HepG2 (cell line): ENCODE results near the gene GPR137. TPM values are rescaled to one million over a fixed set of nuclear protein-coding genes. Genes with fewer than 3 reads are reported as not detected.

Experiments used
- ELF3 ChIP-seq: IDR thresholded peaks from 2 replicates; pipeline ENCODE4 v1.6.1; 2016; ENCODE audit warnings: missing genetic modification reagents, missing compliant biosample characterization
- GATAD2A ChIP-seq: IDR thresholded peaks from 2 replicates; pipeline ENCODE4 v1.6.1; 2016
- KDM5B ChIP-seq: sonication (generic); formaldehyde crosslinking; IDR thresholded peaks from 2 replicates; pipeline ENCODE4 v1.4.0; 2020; ENCODE audit warnings: missing genetic modification reagents, mild to moderate bottlenecking, borderline replicate concordance
- MAFG ChIP-seq: sonication (generic); formaldehyde crosslinking; IDR thresholded peaks from 2 replicates; pipeline ENCODE4 v1.5.1; 2020; ENCODE audit warnings: mild to moderate bottlenecking, missing genetic modification reagents
- MED1 ChIP-seq: sonication (generic); formaldehyde crosslinking; IDR thresholded peaks from 2 replicates; pipeline ENCODE4 v1.4.0; 2020; ENCODE audit warnings: missing genetic modification reagents
- NR2C2 ChIP-seq: sonication (generic); formaldehyde crosslinking; IDR thresholded peaks from 2 replicates; pipeline ENCODE4 v1.4.0; 2020; ENCODE audit warnings: missing genetic modification reagents, mild to moderate bottlenecking, moderate library complexity, borderline replicate concordance
- PCBP1 ChIP-seq: fragments of 200-400 bp; formaldehyde crosslinking; IDR thresholded peaks from 2 replicates; pipeline ENCODE4 v1.6.1; 2017; ENCODE audit warnings: mild to moderate bottlenecking, low read depth, low read length, borderline replicate concordance
- PHF20 ChIP-seq: sonication (generic); formaldehyde crosslinking; IDR thresholded peaks from 2 replicates; pipeline ENCODE4 v1.5.0; 2020; ENCODE audit warnings: mild to moderate bottlenecking, missing genetic modification reagents
- PITX1 ChIP-seq: sonication (generic); formaldehyde crosslinking; IDR thresholded peaks from 2 replicates; pipeline ENCODE4 v1.5.1; 2020; ENCODE audit warnings: mild to moderate bottlenecking, missing genetic modification reagents
- POGZ ChIP-seq: sonication (generic); formaldehyde crosslinking; IDR thresholded peaks from 2 replicates; pipeline ENCODE4 v1.4.0; 2020; ENCODE audit warnings: mild to moderate bottlenecking, missing genetic modification reagents
- SP4 ChIP-seq: sonication (generic); formaldehyde crosslinking; IDR thresholded peaks from 2 replicates; pipeline ENCODE4 v1.8.1; 2023; ENCODE audit warnings: mild to moderate bottlenecking, missing genetic modification reagents
- STAG1 ChIP-seq: sonication (generic); formaldehyde crosslinking; IDR thresholded peaks from 2 replicates; pipeline ENCODE4 v1.4.0; 2020; ENCODE audit warnings: missing genetic modification reagents
- SUZ12 ChIP-seq: fragments of 150-350 bp; IDR thresholded peaks from 2 replicates; pipeline ENCODE4 v1.6.1; 2014; ENCODE audit warnings: low read depth, low read length
- TCF7L2 ChIP-seq: IDR thresholded peaks from 2 replicates; pipeline ENCODE4 v1.6.1; 2011; ENCODE audit warnings: mild to moderate bottlenecking, low read depth, low read length, moderate library complexity
- ZKSCAN8 ChIP-seq: IDR thresholded peaks from 2 replicates; pipeline ENCODE4 v1.6.1; 2016; ENCODE audit warnings: borderline replicate concordance, missing genetic modification reagents, missing compliant biosample characterization
- ZNF550 ChIP-seq: sonication (generic); formaldehyde crosslinking; IDR thresholded peaks from 2 replicates; pipeline ENCODE4 v1.4.0; 2020; ENCODE audit warnings: mild to moderate bottlenecking, missing genetic modification reagents, borderline replicate concordance
- ZNF615 ChIP-seq: sonication (generic); formaldehyde crosslinking; IDR thresholded peaks from 2 replicates; pipeline ENCODE4 v1.5.0; 2020; ENCODE audit warnings: mild to moderate bottlenecking, missing genetic modification reagents, borderline replicate concordance
- ZNF660 ChIP-seq: sonication (generic); formaldehyde crosslinking; IDR thresholded peaks from 2 replicates; pipeline ENCODE4 v1.5.1; 2020; ENCODE audit warnings: mild to moderate bottlenecking, low read depth, missing genetic modification reagents, borderline replicate concordance
- ZNF713 ChIP-seq: sonication (generic); formaldehyde crosslinking; IDR thresholded peaks from 2 replicates; pipeline ENCODE4 v1.4.0; 2020; ENCODE audit warnings: mild to moderate bottlenecking, missing genetic modification reagents
- ZNF850 ChIP-seq: sonication (generic); formaldehyde crosslinking; conservative IDR thresholded peaks from 2 replicates; pipeline ENCODE4 v1.9.0; 2021; ENCODE audit warnings: mild to moderate bottlenecking, missing genetic modification reagents
- polyA plus RNA-seq, 8 experiments: library from polyadenylated mRNA; depleted of rRNA in 3 of 8; stranded (reverse) in 7 of 8; unstranded in 1 of 8; fragments of >200 nt; fragmentation: Illumina TruSeq in 4 of 8; extraction: Trizol in 4 of 8; gene quantifications; 2 replicates each; pipeline versions ENCODE4 v1.2.1 to v1.2.3, GENCODE V29; 2011 to 2016; ENCODE audit warnings: low read depth in 4 of 8, missing spikeins in 1 of 8, mixed read lengths in 1 of 8; ENCODE audit not compliant: insufficient read depth in 1 of 8
- total RNA-seq, 5 experiments: library from RNA; depleted of rRNA; stranded (reverse); fragments of >200 nt; fragmentation: Illumina TruSeq; extraction: Trizol; gene quantifications; 2 replicates each; pipeline ENCODE4 v1.2.3, GENCODE V29; 2016; ENCODE audit warnings: low read depth in 1 of 5
- TF ChIP-seq, protein P1 (sequence below): sonication (generic); formaldehyde crosslinking; IDR thresholded peaks from 2 replicates; pipeline ENCODE4 v1.8.1; 2023; ENCODE audit warnings: mild to moderate bottlenecking, missing genetic modification reagents
- TF ChIP-seq, protein P2 (sequence below): sonication (generic); formaldehyde crosslinking; IDR thresholded peaks from 2 replicates; pipeline ENCODE4 v1.4.0; 2020; ENCODE audit warnings: missing genetic modification reagents, mild to moderate bottlenecking, borderline replicate concordance
- TF ChIP-seq, protein P3 (sequence below): sonication (generic); formaldehyde crosslinking; IDR thresholded peaks from 2 replicates; pipeline ENCODE4 v1.5.1; 2020; ENCODE audit warnings: missing genetic modification reagents, mild to moderate bottlenecking, borderline replicate concordance
- TF ChIP-seq, protein P4 (sequence below): sonication (generic); formaldehyde crosslinking; IDR thresholded peaks from 2 replicates; pipeline ENCODE4 v1.4.0; 2020; ENCODE audit warnings: low read depth, mild to moderate bottlenecking, missing genetic modification reagents
- TF ChIP-seq, protein P5 (sequence below): sonication (generic); formaldehyde crosslinking; IDR thresholded peaks from 2 replicates; pipeline ENCODE4 v1.4.0; 2020; ENCODE audit warnings: mild to moderate bottlenecking, missing genetic modification reagents

Gene GPR137
- total and polyA plus RNA-seq, 2 of the 13 experiments (the other 11 are each of a cell fraction or from before 2014, with no cell fraction given) = 8.5 to 13.2 TPM

DNA sequence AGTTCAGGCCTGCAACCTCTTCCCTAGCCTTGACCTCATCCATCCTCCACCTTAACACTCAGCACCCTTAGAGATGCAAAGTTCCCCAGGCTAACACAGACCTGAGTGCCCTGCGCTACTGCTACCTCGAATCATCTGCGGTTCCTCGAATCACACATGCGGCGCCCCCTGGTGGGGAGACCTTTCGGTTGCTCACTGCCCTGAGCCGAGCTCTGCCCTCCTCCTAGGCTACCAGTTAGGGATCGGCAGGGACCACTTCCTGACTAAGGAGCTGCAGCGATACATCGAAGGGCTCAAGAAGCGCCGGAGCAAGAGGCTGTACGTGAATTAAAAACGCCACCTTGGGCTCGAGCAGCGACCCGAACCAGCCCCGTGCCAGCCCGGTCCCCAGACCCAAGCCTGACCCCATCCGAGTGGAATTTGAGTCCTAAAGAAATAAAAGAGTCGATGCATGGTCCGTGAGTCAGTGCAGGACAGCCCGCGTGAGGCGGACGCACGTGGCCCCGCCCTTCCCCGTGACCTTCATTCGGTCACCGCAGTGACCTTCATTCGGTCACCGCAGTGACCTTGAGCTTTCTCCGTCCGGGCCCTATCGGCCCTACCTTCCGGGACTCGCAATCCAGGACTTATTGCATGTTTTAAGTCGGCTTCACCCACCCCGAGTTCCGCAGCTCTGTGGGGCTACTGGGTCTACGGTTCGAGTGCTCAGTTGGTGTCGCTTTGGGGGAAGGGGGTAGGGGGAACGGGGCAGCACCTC is 18.8 kb downstream of the GPR137 start (continued):
- TF ChIP-seq, protein P1, sequence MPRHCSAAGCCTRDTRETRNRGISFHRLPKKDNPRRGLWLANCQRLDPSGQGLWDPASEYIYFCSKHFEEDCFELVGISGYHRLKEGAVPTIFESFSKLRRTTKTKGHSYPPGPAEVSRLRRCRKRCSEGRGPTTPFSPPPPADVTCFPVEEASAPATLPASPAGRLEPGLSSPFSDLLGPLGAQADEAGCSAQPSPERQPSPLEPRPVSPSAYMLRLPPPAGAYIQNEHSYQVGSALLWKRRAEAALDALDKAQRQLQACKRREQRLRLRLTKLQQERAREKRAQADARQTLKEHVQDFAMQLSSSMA (CRISPR knock-in tag) = 0 out of 2 replicates have a peak, but pooled peaks have one; percentile 10
- TF ChIP-seq SP4 (CRISPR knock-in tag) = no peak
- TF ChIP-seq, protein P2, sequence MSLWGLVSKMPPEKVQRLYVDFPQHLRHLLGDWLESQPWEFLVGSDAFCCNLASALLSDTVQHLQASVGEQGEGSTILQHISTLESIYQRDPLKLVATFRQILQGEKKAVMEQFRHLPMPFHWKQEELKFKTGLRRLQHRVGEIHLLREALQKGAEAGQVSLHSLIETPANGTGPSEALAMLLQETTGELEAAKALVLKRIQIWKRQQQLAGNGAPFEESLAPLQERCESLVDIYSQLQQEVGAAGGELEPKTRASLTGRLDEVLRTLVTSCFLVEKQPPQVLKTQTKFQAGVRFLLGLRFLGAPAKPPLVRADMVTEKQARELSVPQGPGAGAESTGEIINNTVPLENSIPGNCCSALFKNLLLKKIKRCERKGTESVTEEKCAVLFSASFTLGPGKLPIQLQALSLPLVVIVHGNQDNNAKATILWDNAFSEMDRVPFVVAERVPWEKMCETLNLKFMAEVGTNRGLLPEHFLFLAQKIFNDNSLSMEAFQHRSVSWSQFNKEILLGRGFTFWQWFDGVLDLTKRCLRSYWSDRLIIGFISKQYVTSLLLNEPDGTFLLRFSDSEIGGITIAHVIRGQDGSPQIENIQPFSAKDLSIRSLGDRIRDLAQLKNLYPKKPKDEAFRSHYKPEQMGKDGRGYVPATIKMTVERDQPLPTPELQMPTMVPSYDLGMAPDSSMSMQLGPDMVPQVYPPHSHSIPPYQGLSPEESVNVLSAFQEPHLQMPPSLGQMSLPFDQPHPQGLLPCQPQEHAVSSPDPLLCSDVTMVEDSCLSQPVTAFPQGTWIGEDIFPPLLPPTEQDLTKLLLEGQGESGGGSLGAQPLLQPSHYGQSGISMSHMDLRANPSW (CRISPR knock-in tag) = no peak
- TF ChIP-seq, protein P3, sequence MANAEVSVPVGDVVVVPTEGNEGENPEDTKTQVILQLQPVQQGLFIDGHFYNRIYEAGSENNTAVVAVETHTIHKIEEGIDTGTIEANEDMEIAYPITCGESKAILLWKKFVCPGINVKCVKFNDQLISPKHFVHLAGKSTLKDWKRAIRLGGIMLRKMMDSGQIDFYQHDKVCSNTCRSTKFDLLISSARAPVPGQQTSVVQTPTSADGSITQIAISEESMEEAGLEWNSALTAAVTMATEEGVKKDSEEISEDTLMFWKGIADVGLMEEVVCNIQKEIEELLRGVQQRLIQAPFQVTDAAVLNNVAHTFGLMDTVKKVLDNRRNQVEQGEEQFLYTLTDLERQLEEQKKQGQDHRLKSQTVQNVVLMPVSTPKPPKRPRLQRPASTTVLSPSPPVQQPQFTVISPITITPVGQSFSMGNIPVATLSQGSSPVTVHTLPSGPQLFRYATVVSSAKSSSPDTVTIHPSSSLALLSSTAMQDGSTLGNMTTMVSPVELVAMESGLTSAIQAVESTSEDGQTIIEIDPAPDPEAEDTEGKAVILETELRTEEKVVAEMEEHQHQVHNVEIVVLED (CRISPR knock-in tag) = no peak
- peak; percentile 36; the same call in 1 of the 2 replicates for TF ChIP-seq NR2C2 (CRISPR knock-in tag)
- no peak for TF ChIP-seq SUZ12
- TF ChIP-seq ZKSCAN8 (CRISPR knock-in tag) = no peak; the same call in 1 of the 2 replicates
- TF ChIP-seq PITX1 (CRISPR knock-in tag) = no peak
- TF ChIP-seq ZNF615 (CRISPR knock-in tag) = no peak
- peak; percentile 32; the same call in 1 of the 2 replicates for TF ChIP-seq KDM5B (CRISPR knock-in tag)
- no peak for TF ChIP-seq ELF3 (CRISPR knock-in tag)
- TF ChIP-seq, protein P4, sequence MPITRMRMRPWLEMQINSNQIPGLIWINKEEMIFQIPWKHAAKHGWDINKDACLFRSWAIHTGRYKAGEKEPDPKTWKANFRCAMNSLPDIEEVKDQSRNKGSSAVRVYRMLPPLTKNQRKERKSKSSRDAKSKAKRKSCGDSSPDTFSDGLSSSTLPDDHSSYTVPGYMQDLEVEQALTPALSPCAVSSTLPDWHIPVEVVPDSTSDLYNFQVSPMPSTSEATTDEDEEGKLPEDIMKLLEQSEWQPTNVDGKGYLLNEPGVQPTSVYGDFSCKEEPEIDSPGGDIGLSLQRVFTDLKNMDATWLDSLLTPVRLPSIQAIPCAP (CRISPR knock-in tag) = no peak
- no peak for TF ChIP-seq TCF7L2
- TF ChIP-seq ZNF713 (CRISPR knock-in tag) = no peak
- no peak for TF ChIP-seq PHF20 (CRISPR knock-in tag)
- peak; percentile 38; the same call in 1 of the 2 replicates for TF ChIP-seq GATAD2A (CRISPR knock-in tag)
- TF ChIP-seq PCBP1 = no peak
- TF ChIP-seq, protein P5, sequence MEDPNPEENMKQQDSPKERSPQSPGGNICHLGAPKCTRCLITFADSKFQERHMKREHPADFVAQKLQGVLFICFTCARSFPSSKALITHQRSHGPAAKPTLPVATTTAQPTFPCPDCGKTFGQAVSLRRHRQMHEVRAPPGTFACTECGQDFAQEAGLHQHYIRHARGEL = no peak
- TF ChIP-seq ZNF550 (CRISPR knock-in tag) = no peak
- peak; percentile 21; the same call in 1 of the 2 replicates for TF ChIP-seq MED1 (CRISPR knock-in tag)
- TF ChIP-seq MAFG (CRISPR knock-in tag) = no peak
- no peak for TF ChIP-seq POGZ
- no peak for TF ChIP-seq ZNF850 (CRISPR knock-in tag)
- TF ChIP-seq STAG1 = peak; percentile 50
- no peak for TF ChIP-seq ZNF660 (CRISPR knock-in tag)
